PFSK-1 (cell line): ENCODE data around the gene APOL3.

Experiments used
- TAF1 ChIP-seq: IDR thresholded peaks from 2 replicates; pipeline ENCODE4 v1.6.1; 2012; ENCODE audit warnings: low read length, control low read depth, borderline replicate concordance; ENCODE audit not compliant: insufficient read depth
- TF ChIP-seq, protein P1 (sequence below), 2 experiments: IDR thresholded peaks; 2 replicates each; pipeline versions ENCODE4 v1.6.1 to v1.8.0; 2011 to 2012; ENCODE audit warnings: low read depth in 2 of 2, low read length in 2 of 2, control low read depth in 1 of 2, inconsistent platforms in 1 of 2, mild to moderate bottlenecking in 1 of 2, moderate library complexity in 1 of 2; ENCODE audit not compliant: insufficient read depth in 1 of 2

DNA sequence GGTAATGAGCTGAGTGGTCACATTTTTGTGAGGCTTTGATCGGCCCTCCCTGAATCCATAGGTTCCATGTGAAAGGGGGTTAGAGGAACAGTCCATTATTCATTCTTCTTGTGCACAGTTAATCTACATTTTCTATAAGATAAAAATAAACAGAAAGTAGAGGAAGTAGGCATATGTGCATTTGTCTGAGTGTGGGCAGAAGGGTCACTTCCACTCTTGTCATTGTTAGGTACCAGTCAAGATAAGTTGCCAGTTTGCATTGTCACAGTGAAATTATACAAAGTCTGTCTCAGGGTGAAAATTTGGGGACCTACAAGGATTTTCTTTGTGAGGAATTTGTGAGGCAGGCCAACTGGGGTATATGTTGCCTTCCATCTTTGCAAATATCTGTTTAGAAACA is 45.7 kb upstream of the APOL3 start:
- TF ChIP-seq TAF1, result no peak
- TF ChIP-seq, protein P1, sequence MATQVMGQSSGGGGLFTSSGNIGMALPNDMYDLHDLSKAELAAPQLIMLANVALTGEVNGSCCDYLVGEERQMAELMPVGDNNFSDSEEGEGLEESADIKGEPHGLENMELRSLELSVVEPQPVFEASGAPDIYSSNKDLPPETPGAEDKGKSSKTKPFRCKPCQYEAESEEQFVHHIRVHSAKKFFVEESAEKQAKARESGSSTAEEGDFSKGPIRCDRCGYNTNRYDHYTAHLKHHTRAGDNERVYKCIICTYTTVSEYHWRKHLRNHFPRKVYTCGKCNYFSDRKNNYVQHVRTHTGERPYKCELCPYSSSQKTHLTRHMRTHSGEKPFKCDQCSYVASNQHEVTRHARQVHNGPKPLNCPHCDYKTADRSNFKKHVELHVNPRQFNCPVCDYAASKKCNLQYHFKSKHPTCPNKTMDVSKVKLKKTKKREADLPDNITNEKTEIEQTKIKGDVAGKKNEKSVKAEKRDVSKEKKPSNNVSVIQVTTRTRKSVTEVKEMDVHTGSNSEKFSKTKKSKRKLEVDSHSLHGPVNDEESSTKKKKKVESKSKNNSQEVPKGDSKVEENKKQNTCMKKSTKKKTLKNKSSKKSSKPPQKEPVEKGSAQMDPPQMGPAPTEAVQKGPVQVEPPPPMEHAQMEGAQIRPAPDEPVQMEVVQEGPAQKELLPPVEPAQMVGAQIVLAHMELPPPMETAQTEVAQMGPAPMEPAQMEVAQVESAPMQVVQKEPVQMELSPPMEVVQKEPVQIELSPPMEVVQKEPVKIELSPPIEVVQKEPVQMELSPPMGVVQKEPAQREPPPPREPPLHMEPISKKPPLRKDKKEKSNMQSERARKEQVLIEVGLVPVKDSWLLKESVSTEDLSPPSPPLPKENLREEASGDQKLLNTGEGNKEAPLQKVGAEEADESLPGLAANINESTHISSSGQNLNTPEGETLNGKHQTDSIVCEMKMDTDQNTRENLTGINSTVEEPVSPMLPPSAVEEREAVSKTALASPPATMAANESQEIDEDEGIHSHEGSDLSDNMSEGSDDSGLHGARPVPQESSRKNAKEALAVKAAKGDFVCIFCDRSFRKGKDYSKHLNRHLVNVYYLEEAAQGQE (IDR thresholded peaks at IDR 0.05; ENCODE audit: insufficient read depth in 1 of 2, low read depth in 2 of 2, low read length in 2 of 2), result no peak
